Right lobe of liver (tissue), 6 donors: ENCODE measurements around the gene LHFPL6. TPM values are rescaled to one million over a fixed set of nuclear protein-coding genes. Genes with fewer than 3 reads are reported as not detected.

Source experiments
- ATAC-seq, 4 donors: fragments of 200-7000 bp; cut with Tn5 transposase; one replicate each; pipeline ENCODE4 v1.9.1; 2020; ENCODE audit warnings: mild to moderate bottlenecking in 4 of 4, moderate library complexity in 4 of 4
- DNase-seq, 3 donors: peaks; one replicate each; pipeline ENCODE4 v3.0.0-alpha.2; 2020
- H3K27ac ChIP-seq, 3 donors: fragments of 200-600 bp; one replicate each; pipeline ENCODE4 v1.8.0; 2022
- H3K27me3 ChIP-seq, 2 donors: fragments of 200-600 bp; one replicate each; pipeline ENCODE4 v1.8.0; 2022
- H3K36me3 ChIP-seq, 4 donors: fragments of 200-600 bp; sonication (generic) in 1 of 4; one replicate each; pipeline versions ENCODE4 v1.5.1 to v1.8.0; 2017 to 2022; ENCODE audit warnings: control low read depth in 1 of 4
- H3K4me1 ChIP-seq, 4 donors: fragments of 200-600 bp; sonication (generic) in 1 of 4; one replicate each; pipeline versions ENCODE4 v1.5.1 to v1.8.0; 2017 to 2022; ENCODE audit warnings: control low read depth in 1 of 4
- H3K4me3 ChIP-seq, 3 donors: fragments of 200-600 bp; one replicate each; pipeline ENCODE4 v1.8.0; 2022
- H3K9me3 ChIP-seq, 4 donors: fragments of 200-600 bp; sonication (generic) in 1 of 4; one replicate each; pipeline versions ENCODE4 v1.5.1 to v1.8.0; 2017 to 2022; ENCODE audit warnings: control low read depth in 1 of 4
- POLR2A ChIP-seq: fragments of 450-650 bp; IDR thresholded peaks from one replicate; pipeline ENCODE4 v1.6.1; 2017; ENCODE audit warnings: antibody characterized with exemption, mild to moderate bottlenecking
- WGBS: methylation state at CpG from one replicate; pipeline ENCODE4 v1.1.6; 2018; ENCODE audit warnings: low coverage, low lambda C conversion rate; ENCODE audit not compliant: insufficient coverage; ENCODE audit errors: missing lambda C conversion rate; 5-methylcytosine and 5-hydroxymethylcytosine counted together
- intact Hi-C, 2 donors: fragments of 100-400 bp; cut with DNase I; formaldehyde crosslinking; loops; one replicate each; pipeline versions ENCODE4 v1.11.2 to v1.14.1; 2022
- total RNA-seq, 6 experiments: library from RNA; depleted of rRNA in 2 of 6; stranded (reverse); fragments of >200 nt in 2 of 6; fragmentation: NEBNext Ultra II Directional in 3 of 6; extraction: Animal tissue kit (Norgen Biotek cat#: 25700) in 3 of 6; gene quantifications; one replicate each; pipeline versions ENCODE4 v1.1.0 to v1.2.4, GENCODE V29; 2016 to 2023
- TF ChIP-seq, protein P1 (sequence below), 4 donors: fragments of 200-600 bp in 3 of 4; fragments of 450-650 bp in 1 of 4; IDR thresholded peaks; one replicate each; pipeline versions ENCODE4 v1.5.1 to v1.8.0; 2016 to 2022; ENCODE audit warnings: antibody characterized with exemption in 4 of 4, mild to moderate bottlenecking in 2 of 4
- donor health status: DM: no; HTN: yes; CAD: no.
- donor health status: DM: no; HTN: no; CAD: no.
- donor health status: DM: no; HTN: no; CAD: no.
- donor health status: DM: no; HTN: yes; CAD: no.
- donor health status: DM: no; HTN: yes; CAD: no.

Gene LHFPL6
- total RNA-seq, 6 experiments from 2014 or later: 3.0 to 8.4 (median 4.6) TPM

DNA sequence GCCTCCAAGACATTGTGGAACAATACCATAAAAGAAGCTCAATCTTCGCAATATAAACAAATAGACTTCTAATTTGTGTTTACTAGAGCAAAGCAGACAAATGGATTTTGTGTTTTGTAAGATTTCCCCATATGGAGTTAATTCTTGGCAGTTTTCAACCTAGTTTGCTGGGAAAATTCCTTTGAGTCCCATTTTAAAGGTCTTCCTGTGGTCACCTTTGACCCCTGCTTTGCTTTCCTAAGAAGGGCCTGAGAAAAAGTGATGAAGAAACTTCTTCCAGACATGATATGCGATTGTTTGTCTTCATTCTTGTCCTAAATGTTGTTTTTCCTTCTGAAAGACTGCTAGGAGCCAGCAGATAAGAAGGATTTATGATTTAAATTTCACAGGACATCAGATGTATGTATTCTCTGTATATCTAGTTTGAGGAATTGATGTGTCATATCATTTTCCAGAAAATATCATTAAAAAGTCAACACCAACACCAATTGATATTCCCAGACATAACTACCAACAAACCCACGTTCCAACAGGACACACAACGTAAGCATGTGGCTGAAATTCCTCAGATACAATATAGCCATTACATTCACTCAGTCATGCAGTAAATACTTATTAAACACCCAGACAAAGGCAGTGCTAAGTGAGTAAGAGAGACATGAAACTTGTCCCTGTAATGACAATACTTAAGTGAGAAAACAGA is 276.4 kb downstream of the LHFPL6 start:
- Histone ChIP-seq H3K27ac (no peak overlapping the region), H3K4me1 (no peaks in the 10 kb centered on the region), H3K36me3 (no peaks in the 10 kb centered on the region), H3K4me3 (no peak overlapping the region), H3K27me3 (no peaks in the 10 kb centered on the region), H3K9me3 (no peaks in the 10 kb centered on the region)
- intact Hi-C loops: no loop called here
- DNase-seq (no peak), ATAC-seq (no peak)
- WGBS: 58% methylated on average over 4 of the region's 4 CpGs
- TF ChIP-seq, protein P1, sequence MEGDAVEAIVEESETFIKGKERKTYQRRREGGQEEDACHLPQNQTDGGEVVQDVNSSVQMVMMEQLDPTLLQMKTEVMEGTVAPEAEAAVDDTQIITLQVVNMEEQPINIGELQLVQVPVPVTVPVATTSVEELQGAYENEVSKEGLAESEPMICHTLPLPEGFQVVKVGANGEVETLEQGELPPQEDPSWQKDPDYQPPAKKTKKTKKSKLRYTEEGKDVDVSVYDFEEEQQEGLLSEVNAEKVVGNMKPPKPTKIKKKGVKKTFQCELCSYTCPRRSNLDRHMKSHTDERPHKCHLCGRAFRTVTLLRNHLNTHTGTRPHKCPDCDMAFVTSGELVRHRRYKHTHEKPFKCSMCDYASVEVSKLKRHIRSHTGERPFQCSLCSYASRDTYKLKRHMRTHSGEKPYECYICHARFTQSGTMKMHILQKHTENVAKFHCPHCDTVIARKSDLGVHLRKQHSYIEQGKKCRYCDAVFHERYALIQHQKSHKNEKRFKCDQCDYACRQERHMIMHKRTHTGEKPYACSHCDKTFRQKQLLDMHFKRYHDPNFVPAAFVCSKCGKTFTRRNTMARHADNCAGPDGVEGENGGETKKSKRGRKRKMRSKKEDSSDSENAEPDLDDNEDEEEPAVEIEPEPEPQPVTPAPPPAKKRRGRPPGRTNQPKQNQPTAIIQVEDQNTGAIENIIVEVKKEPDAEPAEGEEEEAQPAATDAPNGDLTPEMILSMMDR (IDR thresholded peaks at IDR 0.05): no peak
- no peak for TF ChIP-seq POLR2A

DNA sequence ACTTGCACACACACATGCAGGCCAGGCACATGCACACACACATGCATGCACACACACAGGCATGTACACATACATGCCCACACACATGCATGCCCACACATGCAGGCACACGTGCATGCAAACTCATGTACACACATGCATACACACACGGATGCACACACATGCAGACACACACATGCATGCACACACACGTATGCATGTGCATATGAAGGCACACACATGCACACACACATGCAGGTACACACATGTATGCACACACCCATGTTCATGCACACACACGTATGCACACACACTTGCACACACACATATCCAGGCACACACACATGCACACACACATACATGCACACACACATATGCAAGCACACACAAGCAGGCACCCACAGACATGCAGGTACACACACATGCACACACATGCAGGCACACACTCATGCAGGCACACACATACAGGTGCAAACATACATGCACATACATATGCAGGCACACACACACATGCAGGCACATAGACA is 278.1 kb downstream of the LHFPL6 start:
- DNase-seq (no peak), ATAC-seq (no peak)
- WGBS: no CpG with 5 or more reads among the region's 4 CpGs
- no peak for TF ChIP-seq POLR2A
- TF ChIP-seq, protein P1 (IDR thresholded peaks at IDR 0.05): no peak
- intact Hi-C loops: no loop called here
- Histone ChIP-seq H3K4me1 (no peaks in the 10 kb centered on the region), H3K27me3 (no peaks in the 10 kb centered on the region), H3K36me3 (no peaks in the 10 kb centered on the region), H3K9me3 (no peaks in the 10 kb centered on the region), H3K27ac (no peak overlapping the region), H3K4me3 (no peak overlapping the region)

DNA sequence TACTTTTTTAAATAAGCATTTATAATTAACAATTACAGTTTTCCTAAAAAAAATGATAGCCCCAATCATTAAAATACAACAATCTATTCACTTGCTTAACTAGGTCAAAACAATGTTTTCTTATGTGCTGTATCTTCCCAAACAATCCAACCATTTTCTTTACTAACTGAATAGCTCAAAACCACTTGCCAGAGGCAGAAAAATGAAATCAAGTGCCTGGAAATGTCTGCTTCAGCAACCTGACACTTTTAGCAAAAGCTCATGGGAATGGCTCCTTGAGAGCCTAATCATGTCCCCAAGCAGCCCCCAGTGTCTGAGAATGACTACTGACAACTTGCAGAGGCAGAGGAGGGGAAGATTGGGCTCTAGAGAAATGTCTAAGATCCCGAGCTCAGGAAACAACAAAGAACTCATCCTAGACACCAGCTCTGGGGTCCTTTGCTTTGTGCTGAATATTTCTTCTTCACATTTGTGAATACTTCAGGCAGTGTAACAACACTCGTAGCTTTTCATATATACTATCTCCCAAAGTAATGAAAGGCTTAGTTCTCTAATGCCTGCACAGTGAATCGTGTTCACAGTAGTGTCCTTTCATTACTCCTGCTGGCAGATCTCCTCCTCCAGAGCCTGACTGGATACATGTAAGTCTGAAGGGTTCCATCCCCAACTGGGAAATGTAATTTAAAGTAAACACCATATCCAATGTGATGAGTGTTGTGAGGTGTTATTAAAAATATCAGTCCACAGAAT is 280.0 kb downstream of the LHFPL6 start:
- WGBS: 31% methylated on average over 3 of the region's 3 CpGs
- DNase-seq: no peak

DNA sequence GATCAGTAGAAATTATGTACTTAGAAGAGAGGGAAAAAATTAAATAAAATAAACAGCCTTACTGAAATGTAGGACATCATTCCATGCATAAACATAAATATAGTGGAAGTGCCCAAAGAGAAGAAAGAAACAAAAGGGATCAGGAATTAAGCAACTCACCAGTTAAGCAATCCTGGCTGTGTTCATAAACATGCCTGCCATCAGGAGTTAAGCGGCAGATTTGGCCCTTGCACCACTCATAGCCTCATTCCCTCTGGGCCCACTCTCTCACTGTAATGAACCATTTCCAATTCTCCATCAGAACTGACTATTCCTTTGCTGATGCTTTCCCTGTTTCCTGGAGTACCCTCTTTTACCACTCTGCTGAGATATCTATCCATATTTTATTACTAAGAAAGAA is 281.4 kb downstream of the LHFPL6 start:
- H3K27me3 ChIP-seq: no peaks in the 10 kb centered on the region
- intact Hi-C loops: no loop called here
- 9% methylated on average over 1 of the region's 1 CpG for WGBS
- H3K4me1 ChIP-seq: no peaks in the 10 kb centered on the region
- no peak overlapping the region for H3K27ac ChIP-seq
- peak in 2 of 4 donors; percentile 49 to 53 for ATAC-seq
- H3K9me3 ChIP-seq: no peaks in the 10 kb centered on the region
- H3K36me3 ChIP-seq: no peaks in the 10 kb centered on the region
- no peak overlapping the region for H3K4me3 ChIP-seq
- DNase-seq: no peak
- no peak for TF ChIP-seq POLR2A
- TF ChIP-seq, protein P1 (IDR thresholded peaks at IDR 0.05): no peak

More for the DNA sequence above, 280.0 kb downstream of the LHFPL6 start:
- Histone ChIP-seq H3K9me3 (no peaks in the 10 kb centered on the region), H3K27ac (no peak overlapping the region), H3K36me3 (no peaks in the 10 kb centered on the region), H3K4me3 (no peak overlapping the region), H3K4me1 (no peaks in the 10 kb centered on the region), H3K27me3 (no peaks in the 10 kb centered on the region)
- intact Hi-C loops: no loop called here
- no peak for TF ChIP-seq POLR2A
- TF ChIP-seq, protein P1 (IDR thresholded peaks at IDR 0.05): no peak
- no peak for ATAC-seq
